BJ (cell line): Measurements from ENCODE around the gene DLST. TPM values are rescaled to one million over a fixed set of nuclear protein-coding genes. Genes with fewer than 3 reads are reported as not detected.

Source experiments
- CTCF ChIA-PET: fragments of 350-600 bp; formaldehyde crosslinking; extraction: SDS; loops from one replicate; lab custom pipeline; 2021; ENCODE audit warnings: antibody characterized with exemption, inconsistent platforms; lab: Yijun Ruan, JAX
- POLR2A ChIA-PET: fragments of 300-600 bp; sonication (Branson Sonifier 250); formaldehyde crosslinking; extraction: SDS; loops from one replicate; lab custom pipeline; 2021; ENCODE audit warnings: antibody characterized with exemption; lab: Charles Lee
- DNase-seq: peaks from one replicate; pipeline ENCODE4 v3.0.0-alpha.2; 2011; ENCODE audit warnings: low read depth
- H3K27me3 ChIP-seq: 2 replicates; pipeline ENCODE4 v1.6.0; 2011; ENCODE audit warnings: low read length; ENCODE audit not compliant: control insufficient read depth, insufficient read depth
- H3K36me3 ChIP-seq: 2 replicates; pipeline ENCODE4 v1.5.1; 2011; ENCODE audit warnings: low read length; ENCODE audit not compliant: control insufficient read depth, insufficient read depth
- H3K4me3 ChIP-seq: 2 replicates; pipeline ENCODE4 v1.5.1; 2011; ENCODE audit warnings: low read depth, mild to moderate bottlenecking, control low read depth, low read length
- CTCF ChIP-seq: IDR thresholded peaks from 2 replicates; pipeline ENCODE4 v1.5.1; 2011; ENCODE audit warnings: low read depth, mild to moderate bottlenecking, control low read depth, inconsistent platforms, low read length, moderate library complexity; ENCODE audit not compliant: insufficient read depth
- polyA plus RNA-seq: library from polyadenylated mRNA; depleted of rRNA; stranded (reverse); fragments of >200 nt; gene quantifications from 2 replicates; pipeline ENCODE4 v1.2.3, GENCODE V29; 2011

The DLST gene
- polyA plus RNA-seq, 1 experiment, result 150 TPM

- ChIA-PET POLR2A (no interaction called here), CTCF (interaction anchor here (0.6 to 6.6 kb wide), 23 partner anchors 7 to 154 kb away, joined by 3 to 105 read pairs (median 5); partner anchors contain the start of genes ACYP1, PGF, RPS6KL1 and ZC2HC1C)
- no peak for DNase-seq
- Histone ChIP-seq H3K27me3 (no peaks in the 10 kb centered on the region; the same call in 1 of the 2 replicates), H3K36me3 (peaks cover 6% of the 10 kb centered on the region), H3K4me3 (no peak overlapping the region)
- TF ChIP-seq CTCF, result no peak
These were observed 65.1 kb downstream of the DLST start for GRCh38 chr14:74946659-74947281.

- Histone ChIP-seq H3K27me3 (no peaks in the 10 kb centered on the region; the same call in 1 of the 2 replicates), H3K4me3 (no peak overlapping the region; the same call in 1 of the 2 replicates), H3K36me3 (peaks cover 6% of the 10 kb centered on the region)
- no peak for TF ChIP-seq CTCF
- ChIA-PET POLR2A (no interaction called here), CTCF (interaction anchor here (0.6 to 6.6 kb wide), 17 partner anchors 12 to 147 kb away, joined by 3 to 105 read pairs (median 6); partner anchors contain the start of genes ACYP1 and RPS6KL1)
- DNase-seq, result no peak
These were observed 65.9 kb downstream of the DLST start for GRCh38 chr14:74947353-74948227.

GRCh38 chr14:74948228-74949175 lies 66.8 kb downstream of the DLST start:
- no peaks in the 10 kb centered on the region; the same call in 1 of the 2 replicates for H3K27me3 ChIP-seq
- H3K4me3 ChIP-seq, result no peak overlapping the region; the same call in 1 of the 2 replicates
- ChIA-PET CTCF (interaction anchor here (1.1 to 6.6 kb wide), 6 partner anchors 16 to 140 kb away, joined by 4 to 105 read pairs (median 10); no protein-coding TSS in a partner anchor), POLR2A (no interaction called here)
- peaks cover 6% of the 10 kb centered on the region for H3K36me3 ChIP-seq
- no peak for TF ChIP-seq CTCF
- DNase-seq, result no peak

GRCh38 chr14:74949191-74949601 lies 67.5 kb downstream of the DLST start:
- ChIA-PET CTCF (interaction anchor here (0.8 to 6.6 kb wide), 3 partner anchors 11 to 140 kb away, joined by 3 to 105 read pairs (median 25); no protein-coding TSS in a partner anchor), POLR2A (interaction anchor here (0.8 kb wide), 1 partner anchor 39 kb away, joined by 3 read pairs; no protein-coding TSS in a partner anchor)
- H3K4me3 ChIP-seq, result no peak overlapping the region
- H3K36me3 ChIP-seq, result peaks cover 6% of the 10 kb centered on the region
- DNase-seq, result no peak
- TF ChIP-seq CTCF, result no peak
- no peaks in the 10 kb centered on the region; the same call in 1 of the 2 replicates for H3K27me3 ChIP-seq
